NCI-H510A (cell line): ENCODE results near the gene ANKRD17.
"Not testable (repeated sequence)": the region's sequence is repeated elsewhere in the genome, so short reads cannot be mapped to it uniquely, and the experiment has no call there.

Experiments
- DNase-seq: peaks from one replicate; lab custom pipeline; 2025; lab: John Stamatoyannopoulos, UW

ANKRD17 gene

DNA sequence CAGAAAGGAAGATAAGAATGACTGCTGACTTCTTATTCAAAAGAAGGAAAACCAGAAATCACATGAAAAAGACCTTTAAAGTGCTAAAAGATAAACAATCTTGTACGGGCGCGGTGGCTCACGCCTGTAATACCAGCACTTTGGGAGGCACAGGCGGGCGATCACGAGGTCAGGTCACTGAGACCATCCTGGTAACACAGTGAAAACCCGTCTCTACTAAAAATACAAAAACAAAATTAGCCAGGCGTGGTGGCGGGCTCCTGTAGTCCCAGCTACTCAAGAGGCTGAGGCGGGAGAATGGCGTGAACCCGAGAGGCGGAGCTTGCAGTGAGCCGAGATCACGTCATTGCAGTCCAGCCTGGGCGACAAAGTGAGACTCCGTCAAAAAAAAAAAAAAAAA is 54.6 kb downstream of the ANKRD17 start:
- not testable (repeated sequence) for DNase-seq

- no peak for DNase-seq
Measured at GRCh38 chr4:73197220-73197619, 61.4 kb downstream of the ANKRD17 start.

DNA sequence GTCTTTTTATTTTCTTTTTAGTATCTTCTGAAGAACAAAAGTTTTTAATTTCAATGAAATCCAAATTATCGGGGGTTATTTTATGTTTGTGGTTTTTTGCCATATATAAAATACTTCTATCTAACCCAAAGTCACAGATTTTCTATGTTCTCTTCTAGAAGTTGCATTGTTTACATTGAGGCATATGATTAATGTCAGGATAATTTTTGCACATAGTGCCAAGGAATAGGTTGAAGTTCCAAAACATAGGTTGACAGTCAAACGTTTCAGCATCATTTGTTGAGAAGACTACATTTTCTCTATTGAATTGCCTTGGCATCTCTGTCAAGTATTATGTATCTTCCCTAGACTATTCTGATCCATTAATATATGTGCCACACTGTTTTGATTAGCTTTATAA is 64.5 kb downstream of the ANKRD17 start:
- DNase-seq = no peak

DNA sequence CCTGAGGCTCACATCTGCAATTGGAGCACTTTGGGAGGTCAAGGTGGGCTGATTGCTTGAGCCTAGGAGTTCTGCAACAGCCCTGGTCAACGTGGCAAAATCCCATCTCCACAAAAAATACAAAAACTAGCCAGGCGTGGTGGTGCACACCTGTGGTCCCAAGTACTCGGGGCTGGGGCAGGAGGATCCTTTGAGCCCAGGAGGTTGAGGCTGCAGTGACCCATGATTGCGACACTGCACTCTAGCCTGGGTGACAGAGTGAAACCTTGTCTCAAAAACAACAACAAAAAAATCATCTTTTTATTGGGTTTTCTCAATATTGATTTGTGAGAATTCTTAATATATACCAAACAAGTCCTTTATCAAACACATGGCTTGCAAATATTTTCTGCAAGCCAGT is 64.9 kb downstream of the ANKRD17 start:
- no peak for DNase-seq

GRCh38 chr4:73193155-73193554 is 65.4 kb downstream of the ANKRD17 start:
- no peak for DNase-seq

- DNase-seq = no peak
Measured at GRCh38 chr4:73189274-73189810, 69.3 kb downstream of the ANKRD17 start.

DNA sequence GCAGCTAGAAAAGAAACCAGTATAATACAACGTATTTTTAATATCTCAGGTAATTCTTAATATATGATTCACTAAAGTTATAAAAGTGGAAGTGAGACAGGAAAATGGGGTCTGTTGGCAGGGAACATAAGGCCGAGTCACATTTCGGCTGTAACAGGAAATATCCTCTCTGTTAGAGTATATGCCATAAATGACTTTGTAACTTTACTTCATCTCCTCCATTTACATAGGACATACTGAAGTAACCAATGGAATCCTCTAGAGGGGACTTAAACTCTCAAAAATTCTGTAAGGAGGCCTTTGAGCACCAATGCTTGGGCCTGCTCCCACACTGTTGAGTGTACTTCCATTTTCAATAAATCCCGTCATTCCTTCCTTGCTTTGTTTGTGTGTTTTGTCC is 71.3 kb downstream of the ANKRD17 start:
- DNase-seq = no peak

GRCh38 chr4:73185903-73186302 is 72.7 kb downstream of the ANKRD17 start:
- no peak for DNase-seq

DNA sequence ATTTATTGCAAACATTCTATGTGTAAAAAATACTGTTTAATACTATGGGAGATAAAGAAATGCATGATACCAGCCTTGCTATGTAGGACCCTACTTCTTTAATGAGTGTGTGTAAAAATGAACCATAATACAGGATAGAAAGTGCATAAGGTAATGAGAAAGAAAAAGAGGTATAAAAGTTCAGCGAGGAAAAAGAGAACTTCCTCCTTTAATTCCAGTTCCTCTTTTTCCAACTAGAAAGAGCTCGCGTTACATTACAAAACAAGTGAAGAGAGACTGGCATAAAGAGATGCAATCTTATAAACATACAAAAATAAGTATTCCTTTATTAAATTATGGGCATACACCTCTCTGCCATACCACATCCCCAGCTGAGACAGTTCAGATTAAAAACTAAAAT is 77.4 kb downstream of the ANKRD17 start:
- no peak for DNase-seq

- no peak for DNase-seq
Measured at GRCh38 chr4:73178389-73178788, 80.2 kb downstream of the ANKRD17 start.

DNA sequence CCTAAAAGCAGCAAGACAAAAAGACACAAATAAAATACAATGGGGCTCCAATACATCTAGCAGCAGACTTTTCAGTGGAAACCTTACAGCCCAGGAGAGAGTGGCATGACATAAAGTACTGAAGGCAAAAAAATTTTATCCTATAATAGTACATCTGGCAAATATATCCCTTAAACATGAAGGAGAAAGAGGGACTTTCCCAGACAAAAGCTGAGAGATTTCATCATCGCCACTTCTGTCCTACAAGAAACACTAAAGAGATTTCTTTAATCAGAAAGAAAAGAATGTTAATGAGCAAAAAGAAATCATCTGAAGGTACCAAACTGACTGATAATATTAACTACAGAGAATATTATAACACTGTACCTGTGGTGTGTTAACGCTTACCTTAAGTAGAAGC is 86.4 kb downstream of the ANKRD17 start:
- no peak for DNase-seq

GRCh38 chr4:73170518-73171198 is 87.9 kb downstream of the ANKRD17 start:
- DNase-seq = no peak

DNA sequence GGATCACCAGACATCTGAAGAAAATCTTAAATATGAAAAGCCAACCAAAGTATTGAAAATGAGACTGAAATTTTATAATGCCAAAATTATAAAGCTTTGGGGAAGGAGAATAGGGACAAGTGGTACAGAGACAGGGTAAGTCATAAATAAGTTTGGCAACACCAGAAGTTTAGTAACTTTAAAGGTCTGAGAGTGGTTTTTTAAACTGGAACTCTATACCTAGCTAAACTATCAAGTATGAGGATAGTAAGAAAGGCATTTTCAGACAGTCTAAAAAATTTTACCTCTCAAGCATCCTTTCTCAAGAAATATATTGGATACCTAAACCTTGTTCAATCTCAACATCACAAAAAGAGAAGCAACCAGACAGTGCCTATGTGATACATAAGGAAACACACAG is 92.4 kb downstream of the ANKRD17 start:
- no peak for DNase-seq

DNA sequence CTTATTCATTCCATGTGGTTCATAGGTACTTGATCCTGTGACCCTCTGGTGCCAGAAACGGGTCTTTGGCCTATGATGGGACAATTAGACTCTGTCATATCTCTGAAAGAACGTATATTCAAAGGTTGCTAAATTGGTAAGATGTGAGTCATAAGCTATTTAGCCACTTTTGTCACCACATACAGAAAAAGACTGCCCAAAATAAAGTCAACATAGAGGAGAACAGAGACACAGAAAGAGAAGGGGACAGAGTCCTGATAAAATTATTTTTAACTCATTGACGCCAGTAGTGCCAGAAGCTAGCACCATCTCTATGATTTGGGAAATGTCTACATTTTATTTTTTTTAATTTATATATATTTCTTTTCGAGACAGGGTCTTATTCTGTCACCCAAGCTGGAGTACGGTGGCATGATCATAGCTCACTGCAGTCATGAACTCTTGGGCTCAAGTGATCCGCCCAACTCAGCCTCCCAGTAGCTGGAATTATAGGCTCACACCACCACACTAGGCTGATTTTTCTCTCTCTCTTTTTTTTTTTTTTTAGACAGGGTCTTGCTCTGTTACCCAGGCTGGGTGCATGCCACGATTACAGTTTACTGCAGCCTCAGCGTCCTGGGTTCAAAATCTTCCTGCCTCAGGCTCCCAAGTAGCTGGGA is 96.9 kb downstream of the ANKRD17 start:
- no peak for DNase-seq

- no peak for DNase-seq
Measured at GRCh38 chr4:73156394-73156793, 102.2 kb downstream of the ANKRD17 start.

GRCh38 chr4:73152893-73153292 is 105.7 kb downstream of the ANKRD17 start:
- DNase-seq = no peak

DNA sequence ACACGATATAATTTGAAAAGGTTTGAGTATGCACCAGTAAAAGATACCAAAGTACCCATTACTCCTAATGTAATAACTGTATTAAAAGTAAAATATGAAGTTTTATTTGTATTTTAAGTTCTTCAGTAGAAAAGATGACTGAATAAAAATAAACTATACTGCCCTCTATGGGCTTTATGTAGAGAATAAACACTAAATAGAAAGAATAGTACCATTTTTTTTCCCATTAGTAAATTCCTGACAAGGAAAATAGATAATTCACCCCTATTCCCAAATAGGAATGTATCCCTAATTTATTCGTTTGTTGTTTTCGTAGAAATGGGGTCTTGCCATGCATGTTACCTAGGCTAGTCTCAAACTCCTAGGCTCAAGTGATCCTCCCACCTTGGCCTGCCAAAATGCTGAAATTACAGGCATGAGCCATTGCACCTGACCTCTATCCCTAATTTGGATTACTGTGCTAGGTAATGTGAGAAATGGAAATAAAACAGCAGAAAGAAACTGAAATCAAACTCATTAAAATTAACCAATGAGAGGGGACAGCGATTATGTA is 115.5 kb downstream of the ANKRD17 start:
- DNase-seq = no peak

GRCh38 chr4:73139991-73140390 is 118.6 kb downstream of the ANKRD17 start:
- no peak for DNase-seq

- DNase-seq = no peak
Measured at GRCh38 chr4:73139245-73139644, 119.4 kb downstream of the ANKRD17 start.

GRCh38 chr4:73137121-73137520 is 121.5 kb downstream of the ANKRD17 start:
- no peak for DNase-seq

GRCh38 chr4:73133784-73134183 is 124.8 kb downstream of the ANKRD17 start:
- no peak for DNase-seq

DNA sequence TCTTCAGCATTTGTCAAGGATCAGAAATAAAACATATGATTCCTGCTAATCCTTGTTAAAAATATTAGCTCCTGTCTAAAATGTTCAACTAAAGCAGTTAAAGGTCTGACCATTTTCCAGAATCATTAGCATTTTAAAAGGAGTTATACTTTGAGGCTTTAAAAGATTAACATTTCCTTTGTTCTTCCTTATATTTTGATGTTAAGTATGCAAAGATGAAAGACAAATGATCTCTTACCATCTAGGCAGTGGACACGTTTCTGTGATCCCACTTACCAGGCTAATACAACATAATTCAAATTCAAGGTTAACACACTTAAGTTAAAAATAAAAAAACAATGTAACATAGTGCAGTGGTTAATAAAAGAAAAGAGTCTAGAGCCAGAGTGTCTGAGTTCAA is 127.3 kb downstream of the ANKRD17 start:
- no peak for DNase-seq

DNA sequence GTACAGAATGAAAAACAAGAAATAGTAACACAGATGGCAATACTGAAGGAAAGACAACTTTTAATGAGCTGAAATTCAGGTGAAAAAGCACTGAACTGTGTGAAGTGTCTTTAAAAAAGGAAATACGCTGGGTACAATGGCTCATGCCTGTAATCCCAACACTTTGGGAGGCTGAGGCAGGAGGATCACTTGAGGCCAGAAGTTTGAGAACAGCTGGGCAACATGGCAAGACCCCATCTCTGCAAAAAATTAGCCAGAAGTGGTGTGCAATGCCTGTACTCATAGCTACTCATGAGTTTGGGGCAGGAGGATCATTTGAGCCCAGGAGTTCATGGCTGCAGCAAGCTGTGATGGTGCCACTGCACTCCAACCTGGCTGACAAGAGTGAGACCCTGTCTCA is 129.3 kb downstream of the ANKRD17 start:
- no peak for DNase-seq
